ENCODE results near the gene ARAP1.

The ARAP1 gene

GRCh38 chr11:72745511-72745910, 6.7 kb downstream of the ARAP1 start:
- in situ Hi-C loops (cut with HindIII; ENCODE audit: low sequenced_read_pairs) = no loop called here

GRCh38 chr11:72744474-72744873, 7.7 kb downstream of the ARAP1 start:
- in situ Hi-C loops (cut with HindIII; ENCODE audit: low sequenced_read_pairs) = no loop called here

DNA sequence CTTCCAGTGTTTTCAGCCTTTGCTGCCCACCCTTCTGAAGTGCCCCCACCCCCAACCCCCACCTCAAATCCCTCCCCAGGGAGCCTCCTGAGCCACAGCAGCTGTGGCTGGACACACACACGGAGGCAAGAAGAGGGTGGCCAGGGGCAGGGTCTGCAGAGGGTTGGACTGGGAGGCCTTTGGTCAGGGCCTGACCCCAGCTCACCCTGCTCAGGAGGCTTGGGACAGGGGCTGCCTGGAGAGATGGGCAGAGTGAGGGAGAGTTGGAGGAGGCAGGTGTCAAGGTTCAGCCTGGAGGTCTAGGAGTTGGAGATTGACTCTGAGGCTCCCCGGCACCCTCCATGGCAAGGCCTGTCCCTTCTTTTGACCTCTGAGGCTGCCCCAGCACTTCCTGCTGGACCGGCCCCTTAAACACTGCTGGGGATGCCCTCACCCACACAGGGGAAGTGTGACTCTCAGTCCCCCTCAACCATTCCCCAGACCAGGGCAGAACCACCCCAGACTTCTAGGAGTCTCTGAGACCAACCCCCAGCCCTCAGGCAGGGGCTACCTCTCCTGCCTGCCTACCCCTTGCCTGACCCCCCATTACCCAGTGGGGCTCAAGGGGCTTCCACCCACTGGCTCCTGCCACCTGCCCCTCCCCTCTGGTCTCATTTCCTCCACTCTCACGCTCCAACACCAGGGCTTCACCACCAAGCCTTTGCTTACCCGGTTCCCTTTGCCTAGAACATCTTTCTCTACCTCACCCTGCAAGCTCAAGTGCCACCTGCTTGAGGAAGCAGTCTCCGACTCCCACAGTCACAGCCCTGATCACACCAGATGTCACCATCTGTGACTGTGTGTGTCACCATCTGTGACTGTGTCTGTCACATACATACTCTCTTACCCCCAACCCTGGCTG, 8.6 kb downstream of the ARAP1 start:
- in situ Hi-C loops (cut with HindIII; ENCODE audit: low sequenced_read_pairs) = no loop called here

GRCh38 chr11:72742513-72743320, 9.5 kb downstream of the ARAP1 start:
- in situ Hi-C loops (cut with HindIII; ENCODE audit: low sequenced_read_pairs) = no loop called here

GRCh38 chr11:72741849-72742512, 10.2 kb downstream of the ARAP1 start:
- in situ Hi-C loops (cut with HindIII; ENCODE audit: low sequenced_read_pairs) = no loop called here

DNA sequence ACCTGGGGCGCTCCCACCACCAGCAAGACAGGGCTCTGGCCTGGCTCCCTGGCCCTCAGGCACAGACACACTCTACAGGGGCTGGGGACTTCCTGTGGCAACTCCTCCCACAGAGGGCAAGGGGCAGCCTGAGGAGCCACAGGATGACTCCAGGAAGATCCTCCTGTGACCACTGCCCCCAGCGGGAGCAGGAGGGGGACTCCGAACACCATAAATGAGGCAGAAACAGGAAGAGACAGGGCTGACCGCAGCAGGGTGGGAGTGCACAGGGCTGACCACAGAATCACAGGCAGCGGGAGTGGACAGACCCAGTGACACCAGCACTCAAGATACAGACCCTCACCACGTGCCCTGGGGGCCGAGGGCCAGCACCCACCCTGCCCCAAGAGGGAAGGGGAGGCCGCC, 10.8 kb downstream of the ARAP1 start:
- in situ Hi-C loops (cut with HindIII; ENCODE audit: low sequenced_read_pairs) = no loop called here

DNA sequence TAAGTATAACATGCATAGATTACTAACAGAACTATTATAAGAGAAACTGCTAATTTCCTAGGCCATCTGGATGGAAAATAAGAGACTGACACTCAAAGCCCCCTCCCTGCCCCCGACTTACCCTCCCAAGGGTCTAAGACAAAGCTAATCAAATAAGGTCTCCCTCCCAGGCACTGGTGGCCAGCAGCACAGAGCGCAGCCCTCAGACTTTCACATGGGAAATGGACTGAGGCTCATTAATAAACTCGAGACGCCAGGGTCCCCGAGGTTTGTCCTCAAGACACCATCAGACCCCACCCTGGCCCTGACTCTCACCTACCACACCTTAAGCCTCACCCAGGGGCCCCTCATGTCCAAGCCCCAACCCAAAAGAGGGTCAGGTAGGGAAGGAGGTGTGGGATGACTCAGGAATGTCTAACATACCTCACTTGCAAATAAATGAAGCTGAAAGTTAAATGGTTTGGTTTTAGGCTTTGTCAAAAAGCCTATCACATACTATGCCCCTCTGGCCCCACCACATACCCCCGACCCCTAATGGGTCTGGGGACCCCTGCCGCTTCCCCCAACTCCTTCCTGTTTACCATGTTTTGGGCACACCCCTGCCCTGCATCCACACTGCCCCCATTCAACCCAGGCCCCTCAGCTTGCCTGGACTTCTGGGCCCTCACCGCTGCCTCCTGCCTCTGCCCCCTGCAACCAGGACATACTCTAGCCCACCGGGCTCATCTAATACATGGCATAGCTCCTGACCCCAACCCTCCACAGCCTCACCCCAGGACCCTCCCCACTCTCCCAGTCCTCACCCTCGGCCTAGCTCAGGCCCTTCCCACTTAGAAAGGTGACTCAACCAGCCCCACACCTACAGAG, 11.4 kb downstream of the ARAP1 start:
- in situ Hi-C loops (cut with HindIII; ENCODE audit: low sequenced_read_pairs) = no loop called here

DNA sequence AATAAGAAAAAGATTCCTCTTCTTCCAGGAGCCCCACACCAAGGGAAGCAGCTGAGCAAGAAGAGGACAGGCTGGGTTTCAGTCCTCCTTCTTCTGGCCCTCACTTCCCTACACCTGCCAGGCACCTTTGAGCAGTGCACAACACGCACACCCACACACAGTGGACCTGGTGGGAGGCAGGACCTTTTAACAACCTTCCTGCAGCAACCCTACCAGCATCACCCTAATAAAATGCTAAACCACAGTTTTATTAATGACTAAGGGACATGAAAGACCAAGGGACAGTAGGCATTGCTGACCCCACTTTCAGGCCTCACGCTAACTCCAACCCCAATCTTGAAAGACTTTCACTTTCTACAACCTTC, 12.2 kb downstream of the ARAP1 start:
- in situ Hi-C loops (cut with HindIII; ENCODE audit: low sequenced_read_pairs) = no loop called here

GRCh38 chr11:72739240-72740059, 12.8 kb downstream of the ARAP1 start:
- in situ Hi-C loops (cut with HindIII; ENCODE audit: low sequenced_read_pairs) = no loop called here

GRCh38 chr11:72738199-72739141, 13.7 kb downstream of the ARAP1 start:
- in situ Hi-C loops (cut with HindIII; ENCODE audit: low sequenced_read_pairs) = no loop called here

DNA sequence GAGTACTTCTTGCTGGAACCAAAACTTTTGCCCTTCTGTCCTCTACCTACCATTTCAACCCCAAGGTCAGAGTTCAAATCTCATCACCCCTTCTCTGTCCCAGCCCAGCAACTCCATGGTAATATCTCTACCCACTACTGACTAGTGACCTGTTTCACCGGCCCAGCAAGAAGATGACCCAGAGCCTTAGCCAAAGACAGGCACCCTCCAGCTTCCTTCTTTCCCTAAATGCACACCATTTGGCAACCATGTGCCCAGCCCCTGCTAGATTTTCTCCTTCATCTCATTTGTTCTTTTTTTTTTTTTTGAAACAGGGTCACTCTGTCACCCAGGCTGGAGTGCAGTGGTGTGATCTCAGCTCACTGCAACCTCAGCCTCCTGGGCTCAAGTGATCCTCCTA, 14.9 kb downstream of the ARAP1 start:
- in situ Hi-C loops (cut with HindIII; ENCODE audit: low sequenced_read_pairs) = no loop called here

GRCh38 chr11:72736452-72737069, 15.6 kb downstream of the ARAP1 start:
- in situ Hi-C loops (cut with HindIII; ENCODE audit: low sequenced_read_pairs) = no loop called here

DNA sequence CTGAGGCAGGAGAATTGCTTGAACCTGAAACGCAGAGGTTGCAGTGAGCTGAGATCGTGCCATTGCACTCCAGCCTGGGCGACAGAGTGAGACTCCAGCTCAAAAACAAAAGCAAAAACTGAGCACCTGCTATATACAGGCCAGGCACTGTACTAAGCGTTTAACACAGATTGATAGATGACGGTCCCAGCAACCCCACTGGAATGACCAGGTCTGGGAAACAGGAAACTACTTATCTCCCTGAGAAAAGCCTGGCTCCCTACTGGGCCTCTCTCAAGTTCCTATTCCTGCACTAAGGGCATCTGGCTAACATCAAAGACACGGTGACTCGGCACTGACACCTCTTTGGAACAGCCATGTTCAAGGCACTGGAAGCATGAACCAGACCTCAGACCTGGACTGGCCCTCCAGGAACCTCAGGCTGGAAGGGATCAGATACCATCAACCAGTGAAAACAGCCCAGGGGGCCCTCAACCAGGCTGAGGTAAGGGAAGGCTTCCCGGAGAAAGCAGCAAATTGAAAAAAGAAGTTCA, 16.6 kb downstream of the ARAP1 start:
- in situ Hi-C loops (cut with HindIII; ENCODE audit: low sequenced_read_pairs) = no loop called here

- in situ Hi-C loops (cut with HindIII; ENCODE audit: low sequenced_read_pairs) = no loop called here
These were observed 19.9 kb downstream of the ARAP1 start for GRCh38 chr11:72732329-72732728.

- in situ Hi-C loops (cut with HindIII; ENCODE audit: low sequenced_read_pairs) = no loop called here
These were observed 21.5 kb downstream of the ARAP1 start for GRCh38 chr11:72730737-72731136.

DNA sequence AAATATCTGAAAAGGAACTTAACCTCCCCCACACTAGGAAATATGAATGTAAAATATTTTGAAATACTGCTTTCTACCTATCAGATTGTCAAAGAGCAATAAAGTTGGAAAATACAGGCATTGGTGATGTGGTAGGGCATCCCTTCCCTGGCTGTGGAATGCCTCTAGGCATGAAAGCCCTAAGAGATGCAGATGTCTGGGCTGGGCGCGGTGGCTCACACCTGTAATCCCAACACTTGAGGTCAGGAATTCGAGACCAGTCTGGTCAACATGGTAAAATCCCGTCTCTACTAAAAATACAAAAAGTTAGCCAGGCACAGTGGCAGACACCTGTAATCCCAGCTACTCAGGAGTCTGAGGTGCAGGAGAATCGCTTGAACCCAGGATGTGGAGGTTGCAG, 22.0 kb downstream of the ARAP1 start:
- in situ Hi-C loops (cut with HindIII; ENCODE audit: low sequenced_read_pairs) = no loop called here

GRCh38 chr11:72727521-72727920, 24.7 kb downstream of the ARAP1 start:
- in situ Hi-C loops (cut with HindIII; ENCODE audit: low sequenced_read_pairs) = no loop called here

All from DLD1 (cell line).